Measurements from ENCODE around the gene TICRR. TPM values are rescaled to one million over a fixed set of nuclear protein-coding genes. Genes with fewer than 3 reads are reported as not detected.

The TICRR gene
- total RNA-seq, 2 donors from 2014 or later: 0.21 to 0.22 TPM

- no peak overlapping the region for H3K27ac Mint-ChIP-seq
- ATAC-seq: no peak
- no peaks in the 10 kb centered on the region for H3K36me3 Mint-ChIP-seq (ENCODE audit: low read depth)
- H3K4me3 Mint-ChIP-seq: no peak overlapping the region
- no peak for DNase-seq
- H3K27me3 Mint-ChIP-seq: peaks cover 15% of the 10 kb centered on the region
- H3K4me1 Mint-ChIP-seq: peaks cover 6% of the 10 kb centered on the region
- no peaks in the 10 kb centered on the region for H3K9me3 ChIP-seq (ENCODE audit: control insufficient read depth, low read length, poor library complexity, severe bottlenecking)
These were observed 70.4 kb downstream of the TICRR start for GRCh38 chr15:89645680-89646079.

- H3K4me3 Mint-ChIP-seq: no peak overlapping the region
- H3K4me1 Mint-ChIP-seq: peaks cover 6% of the 10 kb centered on the region
- no peak for DNase-seq
- H3K9me3 ChIP-seq (ENCODE audit: control insufficient read depth, low read length, poor library complexity, severe bottlenecking): no peaks in the 10 kb centered on the region
- H3K36me3 Mint-ChIP-seq (ENCODE audit: low read depth): no peaks in the 10 kb centered on the region
- peaks cover 12% of the 10 kb centered on the region for H3K27me3 Mint-ChIP-seq
- no peak for ATAC-seq
- no peak overlapping the region for H3K27ac Mint-ChIP-seq
These were observed 71.3 kb downstream of the TICRR start for GRCh38 chr15:89646416-89647141.

GRCh38 chr15:89647191-89647851 is 72.1 kb downstream of the TICRR start:
- DNase-seq (peak; percentile 33 to 65 (median 53)), ATAC-seq (peak; percentile 52)
- no peak overlapping the region for H3K4me3 Mint-ChIP-seq
- H3K9me3 ChIP-seq (ENCODE audit: control insufficient read depth, low read length, poor library complexity, severe bottlenecking): no peaks in the 10 kb centered on the region
- peaks cover 17% of the 10 kb centered on the region for H3K27me3 Mint-ChIP-seq
- H3K4me1 Mint-ChIP-seq: peaks cover 6% of the 10 kb centered on the region
- no peaks in the 10 kb centered on the region for H3K36me3 Mint-ChIP-seq (ENCODE audit: low read depth)
- peak overlapping the region; percentile 27 for H3K27ac Mint-ChIP-seq

- H3K9me3 ChIP-seq (ENCODE audit: control insufficient read depth, low read length, poor library complexity, severe bottlenecking): no peaks in the 10 kb centered on the region
- H3K4me3 Mint-ChIP-seq: no peak overlapping the region
- H3K36me3 Mint-ChIP-seq (ENCODE audit: low read depth): peaks cover 4% of the 10 kb centered on the region
- peaks cover 27% of the 10 kb centered on the region for H3K27me3 Mint-ChIP-seq
- H3K4me1 Mint-ChIP-seq: peaks cover 9% of the 10 kb centered on the region
- DNase-seq (no peak), ATAC-seq (no peak)
- no peak overlapping the region for H3K27ac Mint-ChIP-seq
These were observed 73.1 kb downstream of the TICRR start for GRCh38 chr15:89648106-89649012.

- H3K36me3 Mint-ChIP-seq (ENCODE audit: low read depth): peaks cover 5% of the 10 kb centered on the region
- peaks cover 35% of the 10 kb centered on the region for H3K27me3 Mint-ChIP-seq
- peaks cover 9% of the 10 kb centered on the region for H3K4me1 Mint-ChIP-seq
- no peak overlapping the region for H3K4me3 Mint-ChIP-seq
- ATAC-seq: no peak
- H3K27ac Mint-ChIP-seq: no peak overlapping the region
- no peak for DNase-seq
- H3K9me3 ChIP-seq (ENCODE audit: control insufficient read depth, low read length, poor library complexity, severe bottlenecking): no peaks in the 10 kb centered on the region
These were observed 73.8 kb downstream of the TICRR start for GRCh38 chr15:89649013-89649625.

GRCh38 chr15:89649716-89650115 is 74.4 kb downstream of the TICRR start:
- Mint-ChIP-seq H3K27ac (no peak overlapping the region), H3K36me3 (ENCODE audit: low read depth) (peaks cover 9% of the 10 kb centered on the region), H3K27me3 (peaks cover 40% of the 10 kb centered on the region), H3K4me3 (no peak overlapping the region), H3K4me1 (peaks cover 15% of the 10 kb centered on the region)
- ATAC-seq: no peak
- H3K9me3 ChIP-seq (ENCODE audit: control insufficient read depth, low read length, poor library complexity, severe bottlenecking): no peaks in the 10 kb centered on the region
- no peak for DNase-seq

- Mint-ChIP-seq H3K4me1 (peaks cover 11% of the 10 kb centered on the region), H3K27me3 (peaks cover 58% of the 10 kb centered on the region)
- ATAC-seq: no peak
These were observed 76.9 kb downstream of the TICRR start for GRCh38 chr15:89652131-89652530.

GRCh38 chr15:89652666-89653065 is 77.4 kb downstream of the TICRR start:
- H3K27me3 Mint-ChIP-seq: peaks cover 60% of the 10 kb centered on the region
- DNase-seq: no peak
- peaks cover 9% of the 10 kb centered on the region for H3K4me1 Mint-ChIP-seq
- H3K27ac Mint-ChIP-seq: no peak overlapping the region
- no peak overlapping the region for H3K4me3 Mint-ChIP-seq
- H3K36me3 Mint-ChIP-seq (ENCODE audit: low read depth): peaks cover 9% of the 10 kb centered on the region
- ATAC-seq: no peak
- no peaks in the 10 kb centered on the region for H3K9me3 ChIP-seq (ENCODE audit: control insufficient read depth, low read length, poor library complexity, severe bottlenecking)

More at GRCh38 chr15:89652131-89652530, 76.9 kb downstream of the TICRR start:
- Mint-ChIP-seq H3K27ac (no peak overlapping the region), H3K36me3 (ENCODE audit: low read depth) (peaks cover 9% of the 10 kb centered on the region), H3K4me3 (no peak overlapping the region)
- no peak for DNase-seq
- no peaks in the 10 kb centered on the region for H3K9me3 ChIP-seq (ENCODE audit: control insufficient read depth, low read length, poor library complexity, severe bottlenecking)

- Mint-ChIP-seq H3K36me3 (ENCODE audit: low read depth) (peaks cover 9% of the 10 kb centered on the region), H3K27me3 (peaks cover 66% of the 10 kb centered on the region), H3K27ac (no peak overlapping the region), H3K4me3 (no peak overlapping the region), H3K4me1 (peaks cover 9% of the 10 kb centered on the region)
- ATAC-seq: no peak
- DNase-seq: no peak
- no peaks in the 10 kb centered on the region for H3K9me3 ChIP-seq (ENCODE audit: control insufficient read depth, low read length, poor library complexity, severe bottlenecking)
These were observed 78.3 kb downstream of the TICRR start for GRCh38 chr15:89653578-89653977.

- Mint-ChIP-seq H3K4me3 (peak overlapping the region; percentile 72), H3K4me1 (peaks cover 9% of the 10 kb centered on the region), H3K36me3 (ENCODE audit: low read depth) (peaks cover 12% of the 10 kb centered on the region), H3K27ac (no peak overlapping the region), H3K27me3 (peaks cover 71% of the 10 kb centered on the region)
- no peaks in the 10 kb centered on the region for H3K9me3 ChIP-seq (ENCODE audit: control insufficient read depth, low read length, poor library complexity, severe bottlenecking)
- ATAC-seq: no peak
- no peak for DNase-seq
These were observed 79.1 kb downstream of the TICRR start for GRCh38 chr15:89654301-89654761.

GRCh38 chr15:89654847-89655805 is 79.9 kb downstream of the TICRR start, which contains the start of gene KIF7:
Gene KIF7, minus strand, starts transcription at chr15:89655467. Its CDS starts 2,537 bp downstream, at chr15:89652930.
- ATAC-seq (peak; percentile 37), DNase-seq (no peak)
- peaks cover 72% of the 10 kb centered on the region for H3K27me3 Mint-ChIP-seq
- H3K36me3 Mint-ChIP-seq (ENCODE audit: low read depth): peaks cover 12% of the 10 kb centered on the region
- peak within 1 kb of the TSS; percentile 82 for H3K4me3 Mint-ChIP-seq
- H3K27ac Mint-ChIP-seq: no peak within 1 kb of the TSS
- H3K9me3 ChIP-seq (ENCODE audit: control insufficient read depth, low read length, poor library complexity, severe bottlenecking): no peaks in the 10 kb centered on the region
- peaks cover 9% of the 10 kb centered on the region for H3K4me1 Mint-ChIP-seq
